ENCODE data around the gene PLAC1.

The PLAC1 gene

DNA sequence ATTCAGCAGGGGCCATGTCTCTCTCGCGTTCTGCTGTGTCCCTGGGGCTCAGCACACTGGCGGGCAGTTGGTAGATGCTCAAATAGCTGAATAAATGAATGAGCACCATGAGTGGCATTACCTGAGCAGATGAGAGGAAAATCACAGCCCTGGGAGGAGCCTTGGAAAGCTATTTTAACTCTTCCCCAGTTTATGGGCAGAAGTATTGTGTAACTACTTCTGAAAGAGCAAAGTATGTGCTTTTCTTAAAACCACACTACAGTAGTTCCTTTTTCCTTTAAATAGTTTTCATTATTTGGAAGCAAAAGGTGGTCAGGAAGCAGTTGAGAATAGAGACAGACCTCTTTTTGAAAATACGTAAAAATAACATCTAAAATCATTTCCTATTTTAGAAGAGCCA, 3.0 kb upstream of the PLAC1 start:
- DNase-seq (ENCODE audit: low spot score), result no peak
- TF ChIP-seq, protein P1, sequence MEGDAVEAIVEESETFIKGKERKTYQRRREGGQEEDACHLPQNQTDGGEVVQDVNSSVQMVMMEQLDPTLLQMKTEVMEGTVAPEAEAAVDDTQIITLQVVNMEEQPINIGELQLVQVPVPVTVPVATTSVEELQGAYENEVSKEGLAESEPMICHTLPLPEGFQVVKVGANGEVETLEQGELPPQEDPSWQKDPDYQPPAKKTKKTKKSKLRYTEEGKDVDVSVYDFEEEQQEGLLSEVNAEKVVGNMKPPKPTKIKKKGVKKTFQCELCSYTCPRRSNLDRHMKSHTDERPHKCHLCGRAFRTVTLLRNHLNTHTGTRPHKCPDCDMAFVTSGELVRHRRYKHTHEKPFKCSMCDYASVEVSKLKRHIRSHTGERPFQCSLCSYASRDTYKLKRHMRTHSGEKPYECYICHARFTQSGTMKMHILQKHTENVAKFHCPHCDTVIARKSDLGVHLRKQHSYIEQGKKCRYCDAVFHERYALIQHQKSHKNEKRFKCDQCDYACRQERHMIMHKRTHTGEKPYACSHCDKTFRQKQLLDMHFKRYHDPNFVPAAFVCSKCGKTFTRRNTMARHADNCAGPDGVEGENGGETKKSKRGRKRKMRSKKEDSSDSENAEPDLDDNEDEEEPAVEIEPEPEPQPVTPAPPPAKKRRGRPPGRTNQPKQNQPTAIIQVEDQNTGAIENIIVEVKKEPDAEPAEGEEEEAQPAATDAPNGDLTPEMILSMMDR (IDR thresholded peaks at IDR 0.05; ENCODE audit: borderline replicate concordance, control extremely low read depth, extremely low read depth, insufficient read depth, missing control alignments), result no peak
- in situ Hi-C loops (cut with MboI; ENCODE audit: low sequenced_read_pairs, unreplicated experiment), result no loop called here

DNA sequence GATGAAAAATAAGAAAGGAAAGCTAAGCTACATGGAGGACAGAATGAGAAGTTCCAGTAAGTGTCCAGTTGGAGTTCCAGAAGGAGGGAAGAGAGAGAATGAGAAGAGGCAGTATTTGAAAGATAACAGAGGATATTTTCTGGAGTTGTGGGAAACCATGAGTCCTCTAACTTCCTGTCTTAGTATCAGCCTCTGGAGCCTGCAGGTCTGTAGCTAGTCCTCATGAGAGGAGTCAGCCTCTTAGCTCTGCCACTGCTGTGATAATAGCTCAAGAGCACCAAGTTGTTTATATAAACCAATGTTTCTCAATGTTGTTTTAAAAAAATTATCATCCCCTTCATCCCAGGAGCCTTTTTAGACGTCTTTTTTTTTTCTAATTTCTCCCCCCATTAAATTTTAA, 2.4 kb upstream of the PLAC1 start:
- TF ChIP-seq, protein P1 (IDR thresholded peaks at IDR 0.05; ENCODE audit: borderline replicate concordance, control extremely low read depth, extremely low read depth, insufficient read depth, missing control alignments), result no peak
- no peak for DNase-seq (ENCODE audit: low spot score)
- in situ Hi-C loops (cut with MboI; ENCODE audit: low sequenced_read_pairs, unreplicated experiment), result no loop called here

DNA sequence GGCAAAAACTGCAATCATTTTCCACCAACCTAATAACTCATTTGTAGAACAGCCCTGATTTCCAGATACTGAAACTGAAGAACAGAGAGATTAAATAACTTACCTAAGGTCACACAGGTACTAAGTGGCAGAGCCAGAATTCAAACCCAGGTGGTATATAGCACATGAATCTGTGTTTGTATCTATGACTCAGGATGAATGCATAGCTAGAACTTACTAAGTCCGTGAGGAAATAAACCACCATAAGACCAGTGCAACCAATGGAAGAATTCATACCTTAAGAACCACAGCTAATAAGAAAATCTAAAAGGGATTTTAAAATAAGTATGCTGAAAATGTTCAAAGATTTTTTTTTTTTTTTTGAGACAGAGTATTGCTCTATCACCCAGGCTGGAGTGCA, 1.5 kb upstream of the PLAC1 start:
- DNase-seq (ENCODE audit: low spot score), result no peak
- TF ChIP-seq, protein P1 (IDR thresholded peaks at IDR 0.05; ENCODE audit: borderline replicate concordance, control extremely low read depth, extremely low read depth, insufficient read depth, missing control alignments), result no peak
- in situ Hi-C loops (cut with MboI; ENCODE audit: low sequenced_read_pairs, unreplicated experiment), result no loop called here

DNA sequence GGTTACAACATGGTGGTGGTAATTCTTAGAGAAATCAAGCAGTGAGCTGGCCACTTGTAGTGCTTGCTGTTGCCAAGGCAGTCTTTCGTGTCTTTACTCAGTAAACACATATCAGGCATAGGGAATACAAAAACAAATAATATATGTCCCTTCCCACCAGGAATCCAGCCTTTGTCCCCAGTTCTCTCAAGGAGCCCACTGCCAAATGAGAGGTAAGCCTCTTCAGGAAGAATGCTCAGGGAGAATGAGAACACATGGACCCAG, 421 bp upstream of the PLAC1 start:
- in situ Hi-C loops (cut with MboI; ENCODE audit: low sequenced_read_pairs, unreplicated experiment), result no loop called here
- DNase-seq (ENCODE audit: low spot score), result no peak
- TF ChIP-seq, protein P1 (IDR thresholded peaks at IDR 0.05; ENCODE audit: borderline replicate concordance, control extremely low read depth, extremely low read depth, insufficient read depth, missing control alignments), result no peak

DNA sequence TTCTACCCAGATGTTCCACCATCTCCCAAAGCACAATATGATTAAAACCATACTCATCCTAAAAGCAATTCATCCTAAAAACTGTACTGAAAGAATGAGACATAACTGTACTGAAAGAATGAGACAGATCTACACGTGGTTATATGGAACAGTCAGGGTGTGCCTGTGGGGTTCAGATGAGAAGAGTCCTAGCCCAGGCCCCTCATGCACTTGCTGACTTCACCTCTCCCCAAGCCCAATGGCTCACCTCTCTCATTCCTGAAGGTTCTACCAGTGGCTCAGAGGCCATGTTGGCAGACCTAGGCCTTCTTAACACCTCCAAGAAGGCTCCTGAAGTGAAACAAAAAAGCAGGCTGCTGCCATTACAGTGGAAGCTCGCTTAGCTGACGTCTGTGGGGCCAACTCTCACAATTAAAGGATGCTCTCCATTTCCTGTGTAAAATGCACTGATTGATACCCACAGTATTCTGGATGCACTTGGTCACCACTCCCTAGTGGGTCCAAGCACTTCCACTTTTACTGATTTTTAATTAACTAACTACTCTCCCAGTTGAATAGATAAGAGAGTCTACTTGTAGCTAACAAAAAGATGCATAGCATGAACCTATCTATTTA, 3.8 kb downstream of the PLAC1 start:
- TF ChIP-seq, protein P1 (IDR thresholded peaks at IDR 0.05; ENCODE audit: borderline replicate concordance, control extremely low read depth, extremely low read depth, insufficient read depth, missing control alignments), result no peak
- DNase-seq (ENCODE audit: low spot score), result no peak
- in situ Hi-C loops (cut with MboI; ENCODE audit: low sequenced_read_pairs, unreplicated experiment), result no loop called here

DNA sequence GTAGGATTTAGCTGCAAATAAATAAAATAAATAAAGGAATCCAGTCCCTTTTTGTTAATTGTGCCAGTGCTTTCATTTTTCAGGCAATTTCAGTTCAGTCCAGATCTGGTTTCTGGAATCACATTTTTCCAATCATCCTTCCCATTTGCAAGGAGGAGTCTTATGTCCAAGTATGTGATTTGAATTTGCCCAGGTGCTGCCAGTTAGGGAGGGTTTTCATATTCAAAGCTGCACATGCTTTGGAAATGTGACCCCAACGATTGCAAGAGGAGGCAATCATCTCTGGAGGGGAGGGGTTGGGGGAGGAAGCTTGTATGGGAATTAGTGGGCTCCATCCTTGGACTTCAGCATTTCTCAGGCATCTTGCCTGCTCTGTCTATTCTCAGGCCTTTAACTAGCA, 4.4 kb downstream of the PLAC1 start:
- in situ Hi-C loops (cut with MboI; ENCODE audit: low sequenced_read_pairs, unreplicated experiment), result no loop called here
- TF ChIP-seq, protein P1 (IDR thresholded peaks at IDR 0.05; ENCODE audit: borderline replicate concordance, control extremely low read depth, extremely low read depth, insufficient read depth, missing control alignments), result no peak
- DNase-seq (ENCODE audit: low spot score), result no peak

DNA sequence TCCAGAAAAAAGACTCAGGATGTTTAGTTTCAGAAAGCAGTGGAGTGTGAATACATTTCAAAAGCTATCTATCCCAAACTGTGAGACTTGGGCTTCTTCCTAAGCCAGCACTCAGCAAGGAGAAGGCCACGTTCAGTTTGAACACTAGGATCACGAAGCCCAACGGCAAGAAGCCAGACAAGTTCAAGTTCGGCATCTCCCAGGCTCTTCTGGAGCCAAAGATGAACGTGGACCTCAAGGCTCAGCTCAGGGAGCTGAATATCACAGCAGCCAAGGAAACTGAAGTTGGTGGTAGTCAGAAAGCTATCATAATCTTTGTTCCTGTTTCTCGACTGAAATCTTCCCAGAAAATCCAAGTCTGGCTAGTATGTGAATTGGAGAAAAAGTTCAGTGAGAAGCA, 7.6 kb downstream of the PLAC1 start:
- no peak for DNase-seq (ENCODE audit: low spot score)
- in situ Hi-C loops (cut with MboI; ENCODE audit: low sequenced_read_pairs, unreplicated experiment), result no loop called here
- TF ChIP-seq, protein P1 (IDR thresholded peaks at IDR 0.05; ENCODE audit: borderline replicate concordance, control extremely low read depth, extremely low read depth, insufficient read depth, missing control alignments), result no peak
